HG03469 (cell line): ENCODE measurements around the gene TRAFD1.

Experiments
- ATAC-seq: cut with Tn5 transposase; IDR thresholded peaks from one replicate; pipeline ENCODE4 v1.9.1; 2021; ENCODE audit warnings: mild to moderate bottlenecking, moderate library complexity, moderate number of reproducible peaks; ENCODE audit not compliant: unreplicated experiment

Gene TRAFD1

DNA sequence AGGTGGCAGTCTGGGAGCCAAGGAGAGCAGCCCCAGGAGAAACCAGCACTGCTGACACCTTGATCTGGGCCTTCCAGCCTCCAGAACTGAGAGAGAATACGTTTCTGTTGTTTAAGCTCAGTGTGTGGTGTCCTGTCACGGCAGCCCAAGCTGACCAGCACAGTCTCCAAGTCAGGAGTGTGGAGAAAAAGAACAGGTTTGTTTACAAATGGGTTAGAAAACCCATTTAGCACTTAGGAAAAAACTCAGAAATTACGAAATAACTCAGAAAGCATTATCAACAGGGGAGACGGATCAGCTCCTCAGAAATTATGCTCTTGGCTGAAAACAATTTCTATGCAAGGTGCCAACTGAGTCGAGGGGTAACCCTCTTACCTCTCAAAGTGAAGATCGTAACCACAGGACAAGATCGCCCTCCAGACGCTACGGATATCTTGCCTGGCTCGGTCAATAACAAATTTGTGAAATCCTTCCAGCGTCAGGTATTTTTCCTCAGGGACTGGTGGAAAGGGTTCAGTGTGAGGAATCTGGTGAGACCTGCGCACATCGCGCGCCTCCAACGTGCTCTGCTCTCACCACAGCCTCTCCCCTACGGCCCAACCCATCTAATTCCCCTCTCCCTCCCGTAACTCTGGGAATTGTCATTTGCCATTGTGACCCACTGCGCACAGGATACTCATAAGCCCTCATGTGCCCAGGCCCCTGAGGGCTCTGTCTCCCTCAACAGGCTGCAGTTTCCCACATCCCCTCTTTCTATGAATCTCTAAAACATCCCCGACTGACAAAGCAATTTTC is 50.2 kb downstream of the TRAFD1 start:
- no peak for ATAC-seq

DNA sequence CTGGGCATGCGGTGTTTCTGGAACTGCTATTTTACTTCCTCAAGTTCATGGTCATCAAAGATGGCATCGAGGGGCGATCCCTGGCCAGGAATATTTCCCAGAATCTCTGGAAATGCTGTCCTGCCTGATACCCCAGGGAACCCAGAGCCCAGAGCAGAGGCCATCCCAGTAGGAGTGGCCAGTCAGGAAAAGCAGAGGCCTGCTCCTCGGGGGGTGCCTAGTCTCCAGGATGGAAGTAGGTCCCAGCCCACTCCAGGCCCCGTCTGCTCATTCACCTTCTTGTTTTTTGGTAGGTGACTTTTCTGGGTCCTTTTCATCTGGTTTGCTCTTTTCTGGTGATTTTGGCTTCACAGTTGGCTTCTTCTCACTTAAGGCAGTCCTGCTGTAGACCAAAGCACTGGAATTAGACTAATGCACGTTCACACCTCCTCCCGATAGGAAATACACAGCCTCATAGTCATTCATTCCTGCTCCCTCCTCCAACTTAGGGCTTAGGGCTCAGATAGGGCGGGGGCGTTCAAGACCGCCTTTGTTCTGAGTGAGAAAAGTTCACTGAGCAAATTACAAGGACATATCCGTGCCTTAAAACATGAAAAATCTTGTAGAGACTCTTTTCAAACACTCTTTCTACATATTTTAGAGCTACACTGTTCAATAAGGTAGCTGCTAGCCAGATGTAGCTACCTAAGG is 51.1 kb downstream of the TRAFD1 start:
- no peak for ATAC-seq

- ATAC-seq = no peak
Measured at GRCh38 chr12:112178796-112179195, 53.4 kb downstream of the TRAFD1 start.

DNA sequence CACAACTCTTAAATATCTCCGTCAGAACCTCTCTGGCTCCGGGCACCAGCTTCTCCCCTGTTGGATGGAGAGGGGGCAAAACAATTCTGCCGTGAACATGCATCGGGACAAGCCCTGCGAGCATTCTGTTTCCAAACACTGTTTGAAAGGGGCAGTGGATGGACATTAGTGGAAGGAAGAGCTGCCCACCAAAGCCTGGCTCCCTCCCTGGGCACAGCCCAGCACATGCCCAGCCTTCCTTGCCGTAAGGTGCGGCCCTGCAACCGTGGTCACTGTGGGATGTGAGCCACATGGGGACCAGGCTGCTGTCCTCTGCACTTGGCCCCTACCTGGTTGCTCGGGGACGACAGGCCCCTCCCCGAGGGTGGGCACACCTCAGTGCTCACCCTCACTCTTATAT is 54.0 kb downstream of the TRAFD1 start:
- no peak for ATAC-seq

GRCh38 chr12:112179916-112180315 is 54.6 kb downstream of the TRAFD1 start:
- no peak for ATAC-seq

DNA sequence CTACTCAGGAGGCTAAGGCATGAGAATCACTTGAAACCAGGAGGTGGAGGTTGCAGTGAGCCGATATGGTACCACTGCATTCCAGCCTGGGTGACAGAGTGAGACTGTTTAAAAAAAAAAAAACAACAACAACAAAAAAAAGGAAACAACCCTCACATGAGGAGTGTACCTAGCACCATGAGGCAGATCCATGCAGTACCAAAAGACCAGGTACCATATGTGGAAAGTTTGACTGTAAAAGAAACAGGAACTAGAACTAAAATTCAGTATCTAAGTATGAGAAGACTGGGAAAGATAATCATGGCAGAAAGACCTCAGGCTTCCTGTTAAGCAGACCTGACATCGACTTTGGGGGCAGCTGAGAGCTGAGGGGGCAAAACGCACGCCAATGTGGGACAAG is 55.1 kb downstream of the TRAFD1 start:
- no peak for ATAC-seq

DNA sequence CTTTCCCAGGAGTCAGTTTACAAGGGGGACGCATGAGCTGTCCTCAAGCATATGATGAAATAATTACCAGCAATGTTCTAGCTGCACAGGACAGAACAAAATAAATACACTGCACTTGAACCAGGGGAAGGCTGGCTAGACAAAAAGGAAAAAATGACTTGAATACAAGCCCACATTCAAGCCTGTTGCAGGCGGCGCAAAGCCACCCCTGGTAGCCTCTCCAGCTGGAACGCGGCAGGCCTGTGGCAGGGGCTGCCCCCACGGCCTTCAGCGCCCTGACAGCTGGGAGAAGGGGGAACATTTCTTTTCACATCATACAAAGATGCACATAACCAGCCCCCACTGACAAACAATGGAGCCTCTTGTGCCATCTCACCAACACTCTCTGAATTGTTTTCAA is 57.1 kb downstream of the TRAFD1 start:
- ATAC-seq = no peak

DNA sequence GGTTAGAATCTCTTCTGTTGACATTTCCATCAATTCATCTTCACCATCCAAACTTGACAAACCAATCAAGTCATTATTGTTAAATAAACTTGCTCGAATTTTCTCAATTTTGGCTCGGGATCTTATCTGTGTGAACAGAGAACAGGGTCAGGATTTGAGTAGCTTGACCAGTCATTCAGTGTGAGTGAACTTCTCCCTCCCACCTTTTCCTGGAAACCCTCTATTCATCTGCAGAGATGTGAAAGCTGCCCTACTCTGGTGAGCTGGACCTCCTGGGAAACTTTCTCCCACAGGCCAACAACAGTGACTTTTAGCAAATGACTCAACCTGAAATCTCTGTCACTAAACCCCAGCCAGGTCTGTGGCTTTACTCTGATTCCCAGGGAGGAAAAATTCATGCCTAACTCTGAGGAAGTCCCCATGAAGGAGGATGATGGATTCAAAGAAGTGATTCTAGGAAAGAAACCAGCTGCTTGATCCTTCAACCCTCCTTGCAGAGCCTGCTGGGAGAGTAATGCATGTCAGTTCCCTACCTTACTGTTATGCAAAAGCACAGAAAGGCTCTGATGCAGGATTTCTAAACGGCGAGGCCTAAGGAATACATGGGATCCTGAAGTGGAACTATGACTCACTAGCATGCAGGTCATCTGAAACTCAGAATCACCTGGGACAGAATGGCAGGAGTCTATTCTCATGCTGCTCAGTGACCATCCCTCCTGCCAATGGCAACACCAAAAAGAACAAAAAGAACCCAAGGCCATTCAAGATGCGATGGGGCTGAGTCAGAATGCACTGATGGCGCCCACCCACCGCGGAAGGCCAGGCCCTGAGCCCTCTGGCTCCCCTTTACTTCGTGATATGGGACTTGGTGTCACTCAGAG is 58.0 kb downstream of the TRAFD1 start:
- no peak for ATAC-seq

DNA sequence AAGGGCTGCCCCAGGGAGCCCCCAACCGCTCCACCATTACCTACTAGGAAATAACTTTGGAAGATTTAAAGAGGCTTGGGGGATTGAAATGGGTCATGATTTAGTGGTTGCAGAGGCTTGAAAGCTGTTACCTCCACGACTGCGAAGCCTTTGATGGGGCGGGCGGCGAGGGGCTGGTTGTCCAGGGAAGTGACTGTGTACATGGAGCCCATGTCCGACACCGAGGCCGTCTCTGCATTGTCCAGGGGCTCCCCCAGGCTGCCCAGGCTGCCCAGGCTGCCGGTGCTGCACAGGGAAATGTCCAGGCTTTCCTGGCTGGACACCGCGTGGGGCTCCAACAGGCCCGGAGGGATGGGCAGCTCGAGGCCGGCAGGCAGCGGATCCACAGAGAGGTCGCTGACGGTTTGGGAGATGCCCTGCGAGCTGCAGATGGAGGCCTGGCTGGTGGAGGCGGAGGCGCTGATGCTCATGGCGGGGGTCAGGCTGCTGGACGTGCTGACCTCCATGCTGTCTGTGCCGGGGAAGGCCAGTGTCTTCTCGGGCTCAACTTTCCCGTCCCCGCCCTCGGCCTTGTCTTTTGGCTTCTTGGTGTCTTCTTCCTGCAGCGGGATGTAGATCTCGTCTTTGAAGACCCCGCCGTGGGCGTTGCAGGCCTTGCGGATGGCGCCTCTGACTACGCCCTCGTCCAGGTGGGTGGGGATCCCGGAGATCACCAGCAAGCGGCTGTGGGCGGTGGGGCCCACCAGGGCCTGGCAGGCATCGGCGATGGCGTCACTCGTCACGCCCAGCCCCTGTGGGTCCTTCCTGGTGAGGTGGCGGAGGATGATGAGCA is 58.9 kb downstream of the TRAFD1 start:
- no peak for ATAC-seq

- ATAC-seq = no peak
Measured at GRCh38 chr12:112185093-112185923, 59.9 kb downstream of the TRAFD1 start.

GRCh38 chr12:112188130-112188830 is 62.9 kb downstream of the TRAFD1 start:
- no peak for ATAC-seq

GRCh38 chr12:112190231-112191025 is 65.1 kb downstream of the TRAFD1 start:
- no peak for ATAC-seq

- no peak for ATAC-seq
Measured at GRCh38 chr12:112191201-112191600, 65.8 kb downstream of the TRAFD1 start.

GRCh38 chr12:112191840-112192321 is 66.5 kb downstream of the TRAFD1 start:
- no peak for ATAC-seq

GRCh38 chr12:112192475-112192874 is 67.1 kb downstream of the TRAFD1 start:
- no peak for ATAC-seq

- ATAC-seq = no peak
Measured at GRCh38 chr12:112194601-112195247, 69.4 kb downstream of the TRAFD1 start.

- no peak for ATAC-seq
Measured at GRCh38 chr12:112196196-112196875, 71.0 kb downstream of the TRAFD1 start.
